T-helper 2 cell treated with Interferon-gamma antibody and Interleukin-4, amounts not matched to agents 100 ng/mL and 5 ng/mL, for 36 hours (primary cell): ENCODE measurements around the gene CTSZ. TPM values are rescaled to one million over a fixed set of nuclear protein-coding genes. Genes with fewer than 3 reads are reported as not detected.
"Not testable (repeated sequence)": the region's sequence is repeated elsewhere in the genome, so short reads cannot be mapped to it uniquely, and the experiment has no call there.

Experiments
- intact Hi-C: fragments of 100-400 bp; cut with micrococcal nuclease; formaldehyde crosslinking; loops from one replicate; pipeline ENCODE4 v1.15.1; 2023
- total RNA-seq: library from RNA; stranded (reverse); gene quantifications from 2 replicates; pipeline ENCODE4 v1.2.3, GENCODE V29; 2022

The CTSZ gene
- total RNA-seq, 1 donor from 2014 or later: 53.2 TPM

DNA sequence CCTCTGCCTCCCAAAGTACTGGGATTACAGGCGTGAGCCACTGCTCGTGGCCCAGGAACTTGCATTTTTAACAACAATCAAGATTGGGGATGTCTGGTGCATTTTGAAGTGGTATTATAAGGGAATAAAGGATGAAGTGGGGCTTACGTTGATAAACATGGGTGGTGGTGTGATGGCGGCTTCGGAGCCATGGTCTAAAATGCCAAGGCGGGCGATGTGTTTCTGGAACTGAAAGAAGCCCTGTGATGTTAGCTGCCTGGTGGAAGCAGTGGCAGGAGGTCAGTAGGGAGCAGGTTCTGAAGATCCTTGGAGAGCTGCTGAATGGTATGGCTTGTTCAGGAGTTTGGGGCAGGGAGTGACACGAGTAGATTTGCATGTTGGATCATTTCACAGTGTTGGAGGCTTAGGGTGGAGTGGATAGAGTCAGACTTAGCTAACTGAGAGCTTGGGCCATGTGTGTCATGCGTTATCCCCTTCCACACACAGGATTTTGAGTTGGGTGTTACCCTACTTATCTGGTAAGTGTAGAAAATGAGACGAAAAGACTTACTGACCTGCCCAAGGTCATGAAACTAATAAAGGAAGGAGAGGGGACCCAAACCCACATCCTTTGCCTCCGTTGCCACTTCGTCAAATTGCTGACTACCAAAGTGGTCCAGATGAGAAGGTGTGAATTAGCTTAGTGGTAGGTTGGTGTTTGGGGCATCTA is 24.5 kb downstream of the CTSZ start:
- intact Hi-C loops: no loop called here

GRCh38 chr20:58981628-58982364 is 25.3 kb downstream of the CTSZ start:
- intact Hi-C loops: loop anchor here (1.0 to 2.0 kb wide), 5 partner anchors 25 to 331 kb away; partner anchors contain the start of genes ATP5F1E, CTSZ, PRELID3B and STX16

DNA sequence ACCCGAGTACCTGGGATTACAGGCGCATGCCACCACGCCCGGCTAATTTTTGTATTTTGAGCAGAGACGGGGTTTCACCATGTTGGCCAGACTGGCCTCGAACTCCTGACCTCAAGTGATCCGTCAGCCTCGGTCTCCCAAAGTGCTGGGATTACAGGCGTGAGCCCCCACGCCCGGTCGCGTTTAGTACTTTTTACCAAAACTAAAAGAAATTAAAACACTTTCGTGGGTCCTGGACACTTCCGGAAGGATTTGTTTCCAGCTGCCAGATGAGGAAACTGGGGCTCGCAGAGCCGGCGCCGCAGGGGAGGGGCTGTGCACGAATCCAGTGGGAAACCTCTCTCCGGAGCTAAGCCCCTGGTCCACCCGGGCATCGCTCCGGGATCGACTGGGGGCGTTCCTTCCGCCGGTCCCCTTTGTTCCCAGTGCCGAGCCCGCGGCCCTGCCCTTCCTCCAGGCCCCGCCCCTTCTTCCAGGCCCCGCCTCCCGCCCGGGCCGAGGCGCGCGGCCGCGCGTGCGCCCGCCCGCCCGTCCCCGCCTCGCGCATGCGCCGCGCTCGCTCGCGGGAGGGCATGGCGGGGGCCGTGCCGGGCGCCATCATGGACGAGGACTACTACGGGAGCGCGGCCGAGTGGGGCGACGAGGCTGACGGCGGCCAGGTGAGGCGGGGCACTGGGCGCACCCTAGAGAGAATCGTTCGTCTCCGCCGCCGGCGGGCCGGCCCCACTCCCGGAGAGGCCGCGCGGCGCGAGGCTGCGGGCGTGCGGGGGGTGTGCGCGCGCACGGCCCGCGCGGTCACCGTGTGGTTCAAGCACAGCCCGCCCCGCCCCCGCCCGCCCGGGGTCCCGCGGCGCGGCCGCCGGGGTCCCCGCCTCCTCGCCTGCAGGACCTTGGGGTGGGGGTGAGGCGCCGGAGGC is 26.1 kb downstream of the CTSZ start, which contains the start of gene NELFCD:
NELFCD (plus strand) TSS at position 546 of the 917 bp plus-strand sequence; CDS start at position 600, 54 bp downstream.
- intact Hi-C loops: loop anchor here (1.0 to 2.0 kb wide), 5 partner anchors 26 to 330 kb away; partner anchors contain the start of genes ATP5F1E, CTSZ, PRELID3B and STX16

- intact Hi-C loops: no loop called here
Measured at GRCh38 chr20:58978351-58979190, 28.5 kb downstream of the CTSZ start.

GRCh38 chr20:58976061-58976730 is 30.9 kb downstream of the CTSZ start:
- intact Hi-C loops: no loop called here

DNA sequence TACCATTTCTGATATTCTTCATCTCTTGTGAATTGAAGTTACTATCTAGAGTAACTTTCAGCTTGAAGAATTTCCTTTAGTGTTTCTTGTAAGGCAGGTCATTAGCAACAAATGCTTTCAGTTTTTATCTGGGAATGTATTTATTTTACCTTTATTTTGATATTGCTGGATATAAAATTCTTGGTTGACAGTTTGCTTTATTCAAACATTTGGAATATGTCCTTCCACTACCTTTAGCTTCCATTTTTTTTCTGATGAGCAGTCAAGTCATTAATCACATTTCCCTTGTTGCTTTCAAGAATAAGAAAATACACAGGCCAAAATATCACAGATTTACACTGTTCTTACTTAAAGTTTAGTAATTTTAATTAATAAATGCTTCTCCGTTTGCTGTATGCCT is 31.7 kb downstream of the CTSZ start:
- intact Hi-C loops: no loop called here

- intact Hi-C loops: no loop called here
Measured at GRCh38 chr20:58973866-58974265, 33.2 kb downstream of the CTSZ start.

GRCh38 chr20:58973179-58973578 is 33.9 kb downstream of the CTSZ start:
- intact Hi-C loops: no loop called here

GRCh38 chr20:58971429-58971828 is 35.6 kb downstream of the CTSZ start:
- intact Hi-C loops: no loop called here

- intact Hi-C loops: no loop called here
Measured at GRCh38 chr20:58970146-58970545, 36.9 kb downstream of the CTSZ start.

GRCh38 chr20:58969439-58969838 is 37.6 kb downstream of the CTSZ start:
- intact Hi-C loops: no loop called here

GRCh38 chr20:58967652-58968429 is 39.2 kb downstream of the CTSZ start:
- intact Hi-C loops: no loop called here

DNA sequence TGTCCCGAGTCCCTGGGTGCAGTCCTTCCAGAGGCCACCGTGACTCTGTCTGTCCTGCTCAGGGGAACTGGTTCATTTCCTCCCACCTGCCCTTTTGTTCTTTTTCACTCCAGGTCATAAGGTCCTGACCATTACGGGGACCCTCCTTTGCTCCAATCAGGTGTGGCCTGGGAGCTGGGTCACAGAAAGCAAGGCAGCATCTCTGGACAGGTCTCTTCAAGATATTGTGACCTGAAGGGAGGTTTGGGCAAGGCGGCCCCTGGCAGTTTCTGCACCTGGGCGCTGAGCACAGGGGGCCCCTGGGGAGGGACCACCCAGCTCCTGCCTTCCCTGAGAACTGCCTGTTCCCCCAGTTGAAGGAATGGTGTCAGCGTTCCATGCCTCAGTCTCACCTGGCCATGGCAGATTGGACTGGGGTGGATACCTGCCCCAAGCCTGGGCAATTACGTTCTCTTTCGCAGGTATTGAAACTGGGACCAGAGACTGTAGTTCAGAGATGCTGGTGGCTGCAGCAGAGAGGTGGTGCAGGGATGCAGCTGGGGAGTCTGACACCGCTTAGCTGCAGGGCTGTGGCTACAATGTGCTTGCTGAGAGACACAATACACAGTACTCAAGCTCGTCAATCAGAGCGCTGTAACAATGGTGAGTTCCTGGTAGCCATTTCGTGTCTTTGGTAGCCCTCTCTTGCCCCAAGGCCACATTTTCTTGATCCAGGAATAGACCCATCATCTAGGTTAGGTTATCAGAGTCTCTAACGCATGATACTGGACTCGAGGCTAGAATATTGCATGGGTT is 41.6 kb downstream of the CTSZ start:
- intact Hi-C loops: no loop called here

DNA sequence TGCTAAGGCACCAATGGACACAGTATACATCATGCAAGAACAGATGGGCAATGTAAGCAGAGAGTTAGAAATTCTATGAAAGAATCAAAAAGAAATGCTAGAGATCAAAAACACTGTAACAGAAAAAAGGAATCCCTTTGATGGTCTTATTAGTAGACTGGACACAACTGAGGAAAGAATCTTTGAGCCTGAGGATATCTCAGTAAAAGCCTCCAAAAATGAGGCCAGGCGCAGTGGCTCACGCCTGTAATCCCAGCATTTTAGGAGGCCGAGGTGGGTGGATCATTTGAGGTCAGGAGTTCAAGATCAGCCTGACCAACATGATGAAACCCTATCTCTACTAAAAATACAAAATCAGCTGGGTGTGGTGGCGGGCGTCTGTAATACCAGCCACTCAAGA is 43.1 kb downstream of the CTSZ start:
- intact Hi-C loops: not testable (repeated sequence)

GRCh38 chr20:58963060-58963584 is 43.9 kb downstream of the CTSZ start:
- intact Hi-C loops: no loop called here

- intact Hi-C loops: no loop called here
Measured at GRCh38 chr20:58959652-58960051, 47.4 kb downstream of the CTSZ start.

GRCh38 chr20:58956078-58956477 is 51.0 kb downstream of the CTSZ start:
- intact Hi-C loops: no loop called here

- intact Hi-C loops: no loop called here
Measured at GRCh38 chr20:58953050-58953449, 54.0 kb downstream of the CTSZ start.
